HG03066 (cell line): ENCODE data around the gene GNG3.
"Not testable (repeated sequence)": the region's sequence is repeated elsewhere in the genome, so short reads cannot be mapped to it uniquely, and the experiment has no call there.

Experiments
- ATAC-seq: cut with Tn5 transposase; IDR thresholded peaks from one replicate; pipeline ENCODE4 v1.9.1; 2021; ENCODE audit warnings: low read depth; ENCODE audit not compliant: unreplicated experiment

Gene GNG3

GRCh38 chr11:62707277-62707861 lies at the start of gene GNG3, which contains the start of gene BSCL2:
TSS of gene GNG3 (plus strand) at chr11:62707676. CDS start at chr11:62708296, 620 bp downstream.
TSS of gene BSCL2 (minus strand) at chr11:62707424. CDS start at chr11:62707195, 229 bp downstream.
- ATAC-seq = no peak

DNA sequence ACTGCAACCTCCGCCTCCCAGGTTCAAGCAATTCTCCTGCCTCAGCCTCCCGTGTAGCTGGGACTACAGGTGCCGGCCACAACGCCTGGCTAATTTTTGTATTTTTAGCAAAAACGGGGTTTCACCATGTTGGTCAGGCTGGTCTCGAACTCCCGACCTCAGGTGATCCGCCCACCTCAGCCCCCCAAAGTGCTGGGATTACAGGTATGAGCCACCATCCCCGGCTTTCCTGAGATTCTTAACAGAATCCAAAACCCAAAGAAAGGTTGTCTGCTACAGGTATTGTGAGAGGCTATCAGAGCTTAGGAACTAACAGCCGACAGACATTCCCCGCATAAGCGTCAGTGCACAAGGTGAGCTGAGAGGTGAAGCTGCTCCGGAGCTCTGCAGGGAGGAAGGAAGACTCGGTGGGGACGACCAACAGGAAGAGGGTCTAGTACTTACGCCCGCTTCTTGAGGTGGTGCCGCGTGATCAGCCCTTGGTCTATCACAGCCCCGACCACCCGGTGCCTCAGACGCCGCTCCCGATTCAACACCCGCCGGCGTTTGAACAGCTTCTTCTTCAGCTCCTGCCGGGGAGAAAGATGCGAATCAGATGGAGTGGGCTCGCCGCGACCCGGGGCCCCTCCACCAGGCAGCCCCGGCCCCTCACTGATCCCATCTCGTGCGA lies 42.9 kb upstream of the GNG3 start:
- ATAC-seq = peak; percentile 27

GRCh38 chr11:62665075-62665598 lies 42.3 kb upstream of the GNG3 start, which contains the start of the genes C11orf98 and CSKMT:
TSS of gene C11orf98 (minus strand) at chr11:62665210. CDS start at chr11:62665169, 41 bp downstream.
TSS of gene CSKMT (plus strand) at chr11:62665312. CDS start at chr11:62665880, 568 bp downstream.
- peak; percentile 82 for ATAC-seq

DNA sequence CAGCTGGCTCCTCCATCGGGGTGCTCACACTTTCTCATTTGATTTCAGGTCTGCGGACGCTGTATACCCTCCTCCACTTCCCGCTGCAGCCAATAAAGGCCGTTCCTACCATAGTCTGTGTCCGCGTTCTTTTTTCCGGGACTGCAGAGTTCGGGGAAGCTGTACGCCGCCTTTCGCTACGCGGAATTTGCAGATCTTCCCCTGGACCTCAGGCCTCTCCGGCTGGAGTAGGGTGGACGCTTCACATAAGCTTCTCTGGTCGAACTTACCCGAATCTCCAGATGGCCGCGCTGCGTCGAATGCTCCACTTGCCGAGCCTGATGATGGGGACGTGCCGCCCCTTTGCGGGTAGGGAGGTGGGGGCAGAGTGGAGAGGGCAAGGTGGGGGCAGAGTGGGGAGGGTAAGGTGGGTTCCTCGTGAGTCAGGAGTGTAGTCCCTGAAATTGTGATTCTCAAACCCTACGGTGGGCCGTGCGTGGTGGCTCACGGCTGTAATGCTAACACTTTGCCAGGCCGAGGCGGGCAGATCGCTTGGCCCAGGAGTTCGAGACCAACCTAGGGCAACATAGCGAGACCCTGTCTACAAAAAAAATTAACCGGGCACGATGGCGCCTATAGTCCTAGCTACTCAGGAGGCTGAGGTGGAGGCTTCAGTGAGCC lies 41.7 kb upstream of the GNG3 start:
- peak; percentile 17 for ATAC-seq

- ATAC-seq = no peak
Observed at GRCh38 chr11:62666259-62666926, 41.1 kb upstream of the GNG3 start.

GRCh38 chr11:62667460-62667859 lies 40.0 kb upstream of the GNG3 start:
- ATAC-seq = no peak

DNA sequence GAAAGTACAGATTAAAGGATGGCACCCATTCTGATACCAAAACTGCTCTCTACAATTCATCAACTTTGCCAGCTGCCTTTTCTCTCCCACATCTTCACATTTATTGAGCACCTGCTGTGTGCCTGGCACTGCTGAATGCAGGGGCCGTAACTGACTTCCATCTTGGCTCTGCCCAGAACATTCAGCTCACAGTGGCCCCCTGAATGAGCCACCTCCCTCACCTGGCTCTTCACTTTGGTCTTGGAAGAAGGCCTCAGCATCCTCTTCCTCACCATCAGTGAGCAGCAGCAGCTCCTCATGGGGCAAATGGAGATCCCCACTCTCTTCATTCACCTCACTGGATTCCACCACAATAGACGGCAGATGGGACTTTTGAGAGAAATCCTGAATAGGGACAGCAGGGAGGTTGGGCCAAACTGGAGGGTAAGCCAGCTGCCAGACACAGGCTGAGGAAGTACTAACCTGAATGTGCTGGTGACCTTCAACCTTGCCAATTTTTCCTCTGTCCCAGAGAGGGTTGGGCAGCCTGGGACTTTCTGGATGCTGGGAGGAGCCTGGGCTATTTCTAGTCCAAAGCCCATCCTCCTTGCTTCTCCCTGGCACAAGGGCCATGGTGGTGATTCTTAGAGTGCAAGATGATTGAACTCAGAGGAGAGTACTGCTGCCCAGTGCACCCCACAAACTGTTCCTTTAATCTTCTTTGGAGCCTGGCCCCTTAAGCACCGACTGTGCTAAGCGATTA lies 37.9 kb upstream of the GNG3 start:
- no peak for ATAC-seq

DNA sequence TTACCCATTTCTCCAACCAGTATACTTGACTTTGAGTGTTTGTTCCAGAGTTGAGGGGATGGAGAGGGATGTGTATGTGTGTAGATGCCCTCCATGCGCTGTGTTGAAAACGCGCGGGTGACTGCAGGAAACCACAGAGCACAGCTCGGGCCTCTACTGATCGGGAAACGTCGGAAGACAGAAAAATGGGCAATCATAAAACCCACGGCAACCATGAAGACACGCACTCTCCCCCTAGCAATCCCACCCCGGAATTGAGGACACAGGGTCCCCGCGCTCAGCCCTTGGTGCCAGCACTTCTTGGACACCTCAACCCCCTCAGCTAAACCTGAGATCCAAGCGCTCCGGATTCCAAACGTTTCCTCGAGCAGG lies 36.3 kb upstream of the GNG3 start:
- no peak for ATAC-seq

DNA sequence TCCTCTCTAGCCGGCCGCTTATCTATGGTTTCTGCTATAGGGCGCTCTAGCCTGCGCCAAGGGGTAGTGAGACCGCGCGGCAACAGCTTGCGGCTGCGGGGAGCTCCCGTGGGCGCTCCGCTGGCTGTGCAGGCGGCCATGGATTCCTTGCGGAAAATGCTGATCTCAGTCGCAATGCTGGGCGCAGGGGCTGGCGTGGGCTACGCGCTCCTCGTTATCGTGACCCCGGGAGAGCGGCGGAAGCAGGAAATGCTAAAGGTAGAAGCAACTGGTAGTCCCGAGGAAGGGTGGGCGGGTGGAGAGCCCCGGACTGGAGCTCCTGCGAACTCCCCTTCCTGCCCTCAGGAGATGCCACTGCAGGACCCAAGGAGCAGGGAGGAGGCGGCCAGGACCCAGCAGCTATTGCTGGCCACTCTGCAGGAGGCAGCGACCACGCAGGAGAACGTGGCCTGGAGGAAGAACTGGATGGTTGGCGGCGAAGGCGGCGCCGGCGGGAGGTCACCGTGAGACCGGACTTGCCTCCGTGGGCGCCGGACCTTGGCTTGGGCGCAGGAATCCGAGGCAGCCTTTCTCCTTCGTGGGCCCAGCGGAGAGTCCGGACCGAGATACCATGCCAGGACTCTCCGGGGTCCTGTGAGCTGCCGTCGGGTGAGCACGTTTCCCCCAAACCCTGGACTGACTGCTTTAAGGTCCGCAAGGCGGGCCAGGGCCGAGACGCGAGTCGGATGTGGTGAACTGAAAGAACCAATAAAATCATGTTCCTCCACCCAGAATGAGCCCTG lies 35.7 kb upstream of the GNG3 start, which contains the start of the genes LBHD1 and UQCC3:
Gene LBHD1 (minus strand): TSS at position 660 of the 782 bp plus-strand sequence. CDS start 2,236 bp downstream, outside the sequence.
Gene UQCC3 (plus strand): TSS at position 66 of the 782 bp plus-strand sequence. CDS start 73 bp downstream, at position 139.
- ATAC-seq = peak; percentile 64

DNA sequence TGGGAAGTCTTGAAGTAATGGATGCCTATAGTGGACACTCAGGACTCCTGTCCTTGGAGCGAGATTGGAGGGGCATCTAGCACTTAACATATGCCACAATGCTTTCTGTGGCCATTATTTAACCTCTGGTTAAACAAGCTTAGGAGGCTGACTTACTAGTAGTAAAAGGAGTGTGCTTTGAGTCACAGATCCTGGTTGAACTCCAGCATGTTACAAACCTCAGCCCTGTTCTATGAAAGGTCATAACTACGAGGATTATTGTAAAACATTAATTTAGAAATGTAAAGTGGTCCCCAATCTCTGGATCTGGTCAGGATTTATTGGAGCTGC lies 34.3 kb upstream of the GNG3 start:
- no peak for ATAC-seq

GRCh38 chr11:62675415-62675814 lies 32.1 kb upstream of the GNG3 start:
- ATAC-seq = not testable (repeated sequence)

DNA sequence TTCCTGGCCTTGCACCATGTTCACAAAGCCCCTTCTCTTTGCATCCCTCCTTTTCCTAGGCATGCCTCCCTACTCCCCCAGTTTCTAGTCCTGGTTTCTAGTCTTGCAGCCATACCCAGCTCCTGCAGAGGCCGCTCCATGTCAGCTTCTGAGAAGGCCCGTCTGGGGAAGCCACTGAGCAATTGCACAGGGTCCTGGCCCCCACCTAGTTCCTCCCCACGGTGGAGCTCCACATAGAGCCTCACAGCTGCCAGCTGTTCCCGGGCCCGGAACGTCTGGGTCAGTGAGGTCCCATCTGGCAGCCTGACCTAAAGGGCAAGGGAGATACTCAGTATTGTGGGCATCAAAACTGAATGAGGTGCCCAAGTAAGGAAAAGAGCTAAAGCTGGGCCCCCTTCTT lies 30.8 kb upstream of the GNG3 start:
- no peak for ATAC-seq

DNA sequence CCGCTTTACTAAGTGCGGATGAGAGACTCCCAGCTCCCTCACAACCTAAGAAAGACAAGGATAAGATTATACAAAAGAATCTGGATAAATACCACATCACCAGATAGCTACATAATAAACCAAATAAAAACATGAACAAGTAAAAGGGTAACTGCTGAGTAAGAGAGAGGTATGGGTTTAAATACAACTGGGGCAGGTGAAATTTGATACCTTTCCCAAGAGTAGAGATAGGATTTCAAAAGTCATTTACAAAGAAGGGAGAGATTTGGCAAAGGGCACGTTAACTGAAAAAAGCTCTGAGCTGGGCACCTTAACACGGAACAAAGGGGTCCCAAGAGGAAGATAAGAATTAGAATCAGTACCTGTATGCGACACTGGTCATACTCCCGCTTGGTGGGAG lies 30.3 kb upstream of the GNG3 start:
- no peak for ATAC-seq

DNA sequence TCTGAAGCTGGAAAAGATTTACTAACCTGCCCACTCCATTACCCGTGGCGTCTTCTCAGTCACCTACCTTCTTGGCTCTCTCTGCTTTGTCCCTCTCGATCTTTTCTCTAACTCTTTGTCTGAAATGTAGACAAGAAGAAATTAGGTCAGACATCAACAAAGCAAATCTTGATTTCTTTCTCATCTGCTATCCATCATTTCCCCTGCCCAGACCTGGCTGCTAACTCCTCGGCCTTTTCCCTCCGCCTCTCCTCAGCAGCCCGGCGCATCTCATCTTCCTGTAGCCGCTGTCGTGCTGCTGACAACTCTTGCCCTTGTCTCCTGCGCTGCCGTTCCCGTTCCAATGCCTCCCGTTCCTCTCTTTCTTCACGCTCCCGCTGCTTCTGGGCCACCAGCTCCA lies 29.8 kb upstream of the GNG3 start:
- no peak for ATAC-seq

GRCh38 chr11:62678433-62678769 lies 29.1 kb upstream of the GNG3 start:
- no peak for ATAC-seq

DNA sequence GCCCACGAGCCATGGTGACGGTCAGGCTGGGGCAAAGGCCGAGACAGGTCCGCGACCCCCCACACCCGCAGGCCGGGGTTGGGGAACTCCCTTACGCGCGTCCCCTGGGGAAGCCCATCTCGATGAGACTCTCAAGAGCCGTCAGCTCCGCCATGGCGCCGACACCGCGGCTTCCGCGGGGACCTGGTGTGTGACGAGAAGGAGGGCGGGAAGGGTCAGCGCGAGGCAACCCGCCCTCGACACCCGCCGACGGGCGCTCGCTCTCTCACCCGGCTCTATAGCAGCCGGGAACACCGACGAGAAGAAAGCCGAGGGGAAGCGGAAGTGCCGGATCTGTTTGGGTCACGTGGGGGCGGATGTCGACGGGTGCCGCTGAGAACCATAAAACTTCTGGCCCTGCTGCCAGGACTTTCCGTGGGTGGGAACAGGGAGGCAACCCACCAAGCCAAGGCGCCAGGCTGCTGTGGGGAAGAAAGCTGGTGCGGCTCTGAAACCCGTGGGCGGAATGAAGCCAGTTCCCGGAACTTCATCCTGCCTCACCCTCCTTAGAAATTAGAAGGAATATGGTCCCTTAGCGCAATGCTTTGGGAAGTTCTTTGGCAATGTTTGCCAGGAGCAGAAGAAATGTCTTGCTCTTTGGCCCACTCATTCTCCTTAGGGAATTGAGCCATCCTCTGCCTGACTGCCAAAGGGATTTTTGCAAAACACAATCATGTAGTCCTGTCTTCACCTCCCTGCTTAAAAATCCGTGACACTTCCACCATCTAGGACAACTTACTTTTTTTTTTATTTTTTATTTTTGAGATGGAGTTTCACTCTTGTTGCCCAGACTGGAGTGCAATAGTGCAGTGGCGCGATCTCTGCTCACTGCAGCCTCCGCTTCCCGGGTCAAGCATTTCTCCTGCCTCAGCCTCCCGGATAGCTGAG lies 28.4 kb upstream of the GNG3 start, which contains the start of gene UBXN1:
Gene UBXN1 (minus strand): TSS at position 304 of the 927 bp plus-strand sequence. CDS start 150 bp downstream, at position 154.
- ATAC-seq = peak; percentile 69

DNA sequence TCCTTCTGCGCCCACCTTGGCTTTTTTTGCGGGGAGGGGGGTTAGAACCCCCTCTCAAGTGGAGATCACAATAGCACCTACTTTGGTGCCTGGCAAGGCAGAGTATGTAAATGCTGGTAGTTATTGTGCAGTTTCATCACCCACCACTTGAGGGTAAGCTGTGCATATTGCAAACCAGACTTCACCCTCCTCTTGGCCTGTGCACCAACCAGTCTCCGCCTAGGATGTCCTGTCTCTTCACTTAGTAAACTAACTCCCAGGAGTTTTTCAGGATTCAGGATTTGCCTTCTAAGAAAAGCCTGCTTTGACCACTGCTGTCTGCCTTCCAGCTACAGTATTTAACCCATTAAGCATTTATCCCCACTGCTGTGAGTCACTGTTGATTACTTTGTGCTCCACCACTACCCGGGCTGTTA lies 26.6 kb upstream of the GNG3 start:
- no peak for ATAC-seq

DNA sequence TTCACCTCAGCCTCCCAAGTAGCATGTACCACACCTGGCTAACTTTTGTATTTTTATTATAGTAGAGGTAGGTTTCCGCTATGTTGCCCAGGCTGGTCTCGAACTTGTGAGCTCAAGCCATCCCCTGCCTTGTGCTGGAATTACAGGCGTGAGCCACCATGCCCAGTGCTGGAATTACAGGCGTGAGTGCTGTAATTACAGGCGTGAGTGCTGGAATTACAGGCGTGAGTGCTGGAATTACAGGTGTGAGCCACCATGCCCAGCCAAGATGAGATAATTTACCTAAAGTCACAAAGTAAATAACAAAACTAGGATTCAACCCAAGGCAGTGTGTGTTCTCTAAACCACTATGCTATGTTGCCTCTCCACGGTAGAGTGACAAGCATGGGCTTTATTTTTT lies 25.0 kb upstream of the GNG3 start:
- no peak for ATAC-seq
